Endometrial microvascular endothelial cells (primary cell): ENCODE results near the gene FAF1. TPM values are rescaled to one million over a fixed set of nuclear protein-coding genes. Genes with fewer than 3 reads are reported as not detected.
"Not testable (repeated sequence)": the region's sequence is repeated elsewhere in the genome, so short reads cannot be mapped to it uniquely, and the experiment has no call there.

ENCODE experiments used
- in situ Hi-C: cut with HindIII; loops from 2 replicates; pipeline ENCODE4 v1.10.0; 2017; ENCODE audit warnings: low sequenced_read_pairs, low pct_unique_long_range_greater_than_20kb; ENCODE audit errors: inconsistent ontology term
- total RNA-seq: library from RNA; depleted of rRNA; stranded (reverse); fragments of >200 nt; gene quantifications from one replicate; pipeline ENCODE4 v1.2.3, GENCODE V29; 2015; ENCODE audit errors: inconsistent ontology term

The FAF1 gene
- total RNA-seq, 1 donor from 2014 or later, result 72.0 TPM

- in situ Hi-C loops, result no loop called here
These were observed 130.8 kb downstream of the FAF1 start for GRCh38 chr1:50829014-50829958.

GRCh38 chr1:50827546-50827945 lies 132.5 kb downstream of the FAF1 start:
- in situ Hi-C loops, result no loop called here

GRCh38 chr1:50826792-50827191 lies 133.3 kb downstream of the FAF1 start:
- in situ Hi-C loops, result not testable (repeated sequence)

GRCh38 chr1:50822035-50822776 lies 137.9 kb downstream of the FAF1 start:
- in situ Hi-C loops, result no loop called here

- in situ Hi-C loops, result no loop called here
These were observed 139.5 kb downstream of the FAF1 start for GRCh38 chr1:50820545-50820944.

DNA sequence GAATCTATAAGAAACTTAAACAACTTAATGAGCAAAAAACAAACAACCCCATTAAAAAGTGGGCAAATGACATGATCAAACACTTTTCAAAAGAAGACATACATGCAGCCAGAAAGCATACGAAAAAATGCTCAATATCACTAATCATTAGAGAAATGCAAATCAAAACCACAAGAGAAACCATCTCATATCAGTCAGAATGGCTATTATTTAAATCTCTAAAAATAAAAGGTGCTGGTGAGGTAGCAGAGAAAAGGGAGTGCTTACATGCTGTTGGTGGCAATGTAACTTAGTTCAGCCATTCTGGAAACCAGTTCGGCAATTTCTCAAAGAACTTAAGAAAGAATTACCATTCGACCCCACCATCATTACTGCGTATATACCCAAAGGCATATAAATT lies 147.7 kb downstream of the FAF1 start:
- in situ Hi-C loops, result no loop called here

GRCh38 chr1:50808296-50808695 lies 151.8 kb downstream of the FAF1 start:
- in situ Hi-C loops, result no loop called here

- in situ Hi-C loops, result no loop called here
These were observed 163.8 kb downstream of the FAF1 start for GRCh38 chr1:50796272-50796671.

DNA sequence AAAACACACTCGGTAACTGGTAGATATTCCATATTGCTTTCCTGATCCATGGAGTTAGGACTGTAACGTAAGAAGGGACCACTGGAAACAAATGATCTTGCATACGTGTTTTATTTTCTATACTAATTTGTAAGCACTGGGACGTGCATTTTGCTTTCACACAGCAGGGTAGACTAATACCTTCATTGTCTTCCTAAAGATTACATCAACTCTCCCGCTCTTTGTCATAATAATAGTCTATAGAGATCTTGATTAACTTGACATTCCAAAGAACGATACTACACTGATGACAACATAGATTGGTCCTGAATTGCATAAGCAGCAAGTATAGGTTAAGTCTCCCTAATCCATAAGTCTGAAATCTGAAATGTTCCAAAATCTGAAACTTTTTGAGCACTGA lies 166.5 kb downstream of the FAF1 start:
- in situ Hi-C loops, result no loop called here

DNA sequence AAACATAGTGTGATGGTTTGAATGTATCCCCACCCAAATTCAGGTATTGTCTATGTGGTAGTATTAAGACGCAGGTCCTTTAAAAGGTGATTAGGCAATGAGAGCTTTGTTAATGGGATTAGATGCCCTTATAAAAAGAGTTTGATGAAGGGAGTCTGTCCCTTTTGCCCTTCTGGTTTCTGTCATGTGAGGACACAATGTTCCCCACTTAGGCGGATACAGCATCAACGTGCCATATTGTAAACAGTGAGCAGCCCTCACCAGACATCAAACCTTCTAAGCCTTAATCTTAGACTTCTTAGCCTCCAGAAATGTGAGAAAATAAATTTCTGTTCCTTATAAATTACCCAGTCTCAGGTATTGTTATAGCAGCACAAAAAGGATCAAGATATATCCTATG lies 172.8 kb downstream of the FAF1 start:
- in situ Hi-C loops, result no loop called here

DNA sequence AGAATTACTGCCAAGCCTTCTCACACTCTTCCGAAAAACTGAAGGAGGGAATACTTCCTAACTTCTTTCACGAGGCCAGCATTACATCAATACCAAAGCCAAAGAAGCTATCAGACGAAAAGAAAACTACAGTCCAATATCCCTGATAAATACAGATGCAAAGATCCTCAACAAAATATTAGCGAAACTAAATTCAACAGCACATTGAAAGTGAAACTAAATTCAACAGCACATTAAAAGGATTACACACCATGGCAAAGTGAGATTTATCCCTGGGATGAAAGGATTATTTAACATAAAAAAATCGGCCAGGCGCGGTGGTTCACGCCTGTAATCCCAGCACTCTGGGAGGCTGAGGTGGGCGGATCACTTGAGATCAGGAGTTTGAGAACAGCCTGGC lies 176.8 kb downstream of the FAF1 start:
- in situ Hi-C loops, result no loop called here

GRCh38 chr1:50780797-50781196 lies 179.3 kb downstream of the FAF1 start:
- in situ Hi-C loops, result no loop called here

GRCh38 chr1:50779801-50780200 lies 180.3 kb downstream of the FAF1 start:
- in situ Hi-C loops, result no loop called here

GRCh38 chr1:50775740-50776139 lies 184.3 kb downstream of the FAF1 start:
- in situ Hi-C loops, result no loop called here

DNA sequence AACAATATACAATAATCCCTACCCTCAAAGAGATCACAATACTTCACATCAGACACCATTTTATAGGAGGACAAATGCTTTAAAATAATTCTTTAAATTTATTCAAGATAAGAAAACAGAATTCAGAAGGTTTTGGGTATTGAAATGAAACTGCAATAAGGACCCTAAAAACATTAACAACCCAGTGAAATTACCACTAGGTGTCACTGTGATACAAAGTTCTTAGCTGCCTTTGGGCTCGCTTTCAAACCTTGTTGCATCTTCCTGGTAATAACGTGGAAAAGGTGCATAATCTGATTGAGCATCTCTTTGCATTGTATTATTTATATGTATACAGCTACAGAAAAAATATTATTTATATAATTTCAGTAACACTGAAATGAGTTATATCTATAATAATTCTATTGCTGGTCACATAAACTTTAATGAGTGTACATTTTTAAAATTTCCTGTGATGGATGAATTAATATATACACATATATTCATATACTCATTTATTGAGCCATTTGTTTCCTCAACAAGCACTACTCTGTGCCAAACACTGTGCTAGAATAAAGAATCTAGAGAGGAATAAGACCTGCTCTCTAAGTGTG lies 185.2 kb downstream of the FAF1 start:
- in situ Hi-C loops, result no loop called here

GRCh38 chr1:50766688-50767087 lies 193.4 kb downstream of the FAF1 start:
- in situ Hi-C loops, result no loop called here

DNA sequence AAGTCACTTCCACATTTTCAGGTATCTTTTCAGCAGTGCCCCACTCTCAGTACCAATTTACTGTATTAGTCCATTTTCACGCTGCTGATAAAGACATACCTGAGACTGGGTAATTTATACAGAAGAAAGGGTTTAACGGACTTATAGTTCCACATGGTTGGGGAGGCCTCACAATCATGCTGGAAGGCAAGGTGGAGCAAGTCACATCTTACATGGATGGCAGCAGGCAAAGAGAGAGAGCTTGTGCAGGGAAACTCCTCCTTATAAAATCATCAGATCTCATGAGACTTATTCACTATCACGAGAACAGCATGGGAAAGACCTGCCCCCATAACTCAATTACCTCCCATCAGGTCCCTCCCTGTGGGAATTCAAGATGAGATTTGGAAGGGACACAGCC lies 203.5 kb downstream of the FAF1 start:
- in situ Hi-C loops, result not testable (repeated sequence)

DNA sequence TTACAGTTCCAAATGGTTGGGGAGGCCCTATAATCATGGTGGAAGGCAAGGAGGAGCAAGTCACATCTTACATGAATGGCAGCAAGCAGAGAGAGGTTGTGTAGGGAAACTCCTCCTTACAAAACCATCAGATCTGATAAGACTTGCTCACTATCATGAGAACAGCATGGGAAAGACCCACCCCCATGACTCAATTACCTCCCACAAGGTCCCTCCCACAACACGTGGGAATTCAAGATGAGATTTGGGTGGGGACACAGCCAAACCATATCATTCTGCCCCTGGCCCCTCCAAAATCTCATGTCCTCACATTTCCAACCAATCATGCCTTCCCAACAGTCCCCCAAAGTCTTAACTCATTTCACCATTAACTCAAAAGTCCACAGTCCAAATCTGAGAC lies 205.3 kb downstream of the FAF1 start:
- in situ Hi-C loops, result not testable (repeated sequence)

- in situ Hi-C loops, result no loop called here
These were observed 209.9 kb downstream of the FAF1 start for GRCh38 chr1:50750021-50750619.
